ENCODE results near the gene TLDC2.

GRCh38 chr20:36835453-36836198, 40.3 kb upstream of the TLDC2 start:
- TF ChIP-seq CTCF (IDR thresholded peaks at IDR 0.05; ENCODE audit: insufficient read depth, low read depth, low read length): no peak
- no peak for TF ChIP-seq EZH2 (IDR thresholded peaks at IDR 0.05; ENCODE audit: insufficient read depth, low read length)

Data from astrocyte (in vitro differentiated cells and primary cell).